Muscle layer of duodenum (tissue), 2 donors: ENCODE data around the gene RALGAPA2.

Source experiments
- H3K27ac ChIP-seq: one replicate; pipeline ENCODE4 v1.7.0; 2013; ENCODE audit warnings: mild to moderate bottlenecking, low read length
- H3K27me3 ChIP-seq: one replicate; pipeline ENCODE4 v1.7.0; 2013; ENCODE audit warnings: low read depth, mild to moderate bottlenecking, control low read depth, low read length
- H3K36me3 ChIP-seq, 2 donors: one replicate each; pipeline ENCODE4 v1.7.0; 2013; ENCODE audit warnings: low read length in 2 of 2, control low read depth in 1 of 2, mild to moderate bottlenecking in 1 of 2; ENCODE audit not compliant: insufficient read depth in 2 of 2, control insufficient read depth in 1 of 2
- H3K4me1 ChIP-seq, 2 donors: one replicate each; pipeline ENCODE4 v1.7.0; 2013; ENCODE audit warnings: low read length in 2 of 2, mild to moderate bottlenecking in 2 of 2, control low read depth in 1 of 2, moderate library complexity in 1 of 2; ENCODE audit not compliant: insufficient read depth in 2 of 2, control insufficient read depth in 1 of 2
- H3K4me3 ChIP-seq, 2 donors: one replicate each; pipeline ENCODE4 v1.7.0; 2013; ENCODE audit warnings: low read length in 2 of 2, low read depth in 1 of 2, mild to moderate bottlenecking in 1 of 2
- H3K9me3 ChIP-seq, 2 donors: one replicate each; pipeline ENCODE4 v1.7.0; 2013; ENCODE audit warnings: low read length in 2 of 2, control low read depth in 1 of 2, mild to moderate bottlenecking in 1 of 2; ENCODE audit not compliant: control insufficient read depth in 1 of 2
- donor health status: healthy.

RALGAPA2 gene

GRCh38 chr20:20624914-20625313, 87.5 kb downstream of the RALGAPA2 start:
- Histone ChIP-seq H3K27me3 (no peaks in the 10 kb centered on the region), H3K36me3 (peaks cover 11 to 23% of the 10 kb centered on the region in 2 donors), H3K4me3 (no peak overlapping the region), H3K4me1 (no peaks in the 10 kb centered on the region), H3K27ac (no peak overlapping the region), H3K9me3 (no peaks in the 10 kb centered on the region)

DNA sequence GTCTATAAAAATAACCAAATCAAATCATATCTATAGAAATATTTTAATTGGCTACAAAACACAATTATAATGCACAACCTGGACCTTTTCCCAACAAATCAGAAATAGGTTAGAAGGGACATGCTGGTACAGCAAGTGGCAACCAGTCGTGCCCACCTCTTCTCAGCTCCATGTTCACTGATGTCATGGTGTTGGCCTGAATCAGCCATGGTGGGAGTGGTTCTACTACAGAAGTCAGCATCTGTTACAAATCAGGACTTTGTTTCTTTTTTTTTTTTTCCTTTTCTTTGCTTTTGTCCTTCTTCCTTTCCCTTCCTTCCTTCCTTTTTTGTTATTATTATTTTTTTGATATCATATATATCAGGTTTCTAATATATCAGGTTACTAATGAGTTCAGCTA, 91.2 kb downstream of the RALGAPA2 start:
- H3K4me3 ChIP-seq, result no peak overlapping the region
- no peaks in the 10 kb centered on the region for H3K27me3 ChIP-seq
- no peaks in the 10 kb centered on the region for H3K9me3 ChIP-seq
- H3K36me3 ChIP-seq, result peaks cover 16 to 19% of the 10 kb centered on the region in 2 donors
- no peak overlapping the region for H3K27ac ChIP-seq
- no peaks in the 10 kb centered on the region for H3K4me1 ChIP-seq

- Histone ChIP-seq H3K27ac (no peak overlapping the region), H3K4me1 (no peaks in the 10 kb centered on the region), H3K36me3 (peaks cover 16% of the 10 kb centered on the region in 2 donors), H3K27me3 (no peaks in the 10 kb centered on the region), H3K4me3 (no peak overlapping the region), H3K9me3 (no peaks in the 10 kb centered on the region)
Observed at GRCh38 chr20:20614391-20614790, 98.1 kb downstream of the RALGAPA2 start.

GRCh38 chr20:20612251-20612650, 100.2 kb downstream of the RALGAPA2 start:
- no peak overlapping the region for H3K27ac ChIP-seq
- H3K27me3 ChIP-seq, result no peaks in the 10 kb centered on the region
- peaks cover 5 to 6% of the 10 kb centered on the region in 2 donors for H3K36me3 ChIP-seq
- H3K4me3 ChIP-seq, result no peak overlapping the region
- no peaks in the 10 kb centered on the region for H3K9me3 ChIP-seq
- no peaks in the 10 kb centered on the region for H3K4me1 ChIP-seq

- H3K27ac ChIP-seq, result no peak overlapping the region
- H3K4me3 ChIP-seq, result no peak overlapping the region
- no peaks in the 10 kb centered on the region for H3K9me3 ChIP-seq
- peaks cover 5 to 6% of the 10 kb centered on the region in 2 donors for H3K36me3 ChIP-seq
- H3K4me1 ChIP-seq, result no peaks in the 10 kb centered on the region
- no peaks in the 10 kb centered on the region for H3K27me3 ChIP-seq
Observed at GRCh38 chr20:20611167-20611566, 101.3 kb downstream of the RALGAPA2 start.

GRCh38 chr20:20609522-20609921, 102.9 kb downstream of the RALGAPA2 start:
- no peak overlapping the region for H3K27ac ChIP-seq
- no peak overlapping the region for H3K4me3 ChIP-seq
- no peaks in the 10 kb centered on the region for H3K27me3 ChIP-seq
- no peaks in the 10 kb centered on the region for H3K4me1 ChIP-seq
- H3K9me3 ChIP-seq, result no peaks in the 10 kb centered on the region
- H3K36me3 ChIP-seq, result peaks cover 2 to 5% of the 10 kb centered on the region in 2 donors

GRCh38 chr20:20608641-20609040, 103.8 kb downstream of the RALGAPA2 start:
- Histone ChIP-seq H3K27me3 (no peaks in the 10 kb centered on the region), H3K36me3 (peaks cover 0 to 5% of the 10 kb centered on the region in 2 donors), H3K4me3 (no peak overlapping the region), H3K9me3 (no peaks in the 10 kb centered on the region), H3K4me1 (no peaks in the 10 kb centered on the region), H3K27ac (no peak overlapping the region)

DNA sequence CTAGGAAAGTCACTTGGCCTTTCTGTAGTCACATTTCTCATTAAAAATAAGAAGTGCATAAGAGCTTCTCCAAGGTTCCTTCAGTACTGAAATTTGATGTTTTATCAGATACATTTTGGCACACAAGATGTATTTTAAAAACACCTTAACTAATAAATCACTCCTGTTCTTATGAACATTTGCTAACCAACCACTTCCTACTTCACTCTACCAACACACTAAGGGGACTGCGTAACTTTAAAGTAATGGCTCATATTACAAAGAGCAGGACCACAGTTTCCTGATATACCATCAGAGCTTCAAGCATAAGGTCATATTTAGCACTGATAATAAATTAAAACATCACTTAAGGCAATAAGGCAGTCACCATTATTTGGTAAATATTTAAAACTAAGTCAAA, 104.4 kb downstream of the RALGAPA2 start:
- Histone ChIP-seq H3K4me3 (no peak overlapping the region), H3K27me3 (no peaks in the 10 kb centered on the region), H3K27ac (no peak overlapping the region), H3K9me3 (no peaks in the 10 kb centered on the region), H3K4me1 (no peaks in the 10 kb centered on the region), H3K36me3 (peaks cover 0 to 5% of the 10 kb centered on the region in 2 donors)

DNA sequence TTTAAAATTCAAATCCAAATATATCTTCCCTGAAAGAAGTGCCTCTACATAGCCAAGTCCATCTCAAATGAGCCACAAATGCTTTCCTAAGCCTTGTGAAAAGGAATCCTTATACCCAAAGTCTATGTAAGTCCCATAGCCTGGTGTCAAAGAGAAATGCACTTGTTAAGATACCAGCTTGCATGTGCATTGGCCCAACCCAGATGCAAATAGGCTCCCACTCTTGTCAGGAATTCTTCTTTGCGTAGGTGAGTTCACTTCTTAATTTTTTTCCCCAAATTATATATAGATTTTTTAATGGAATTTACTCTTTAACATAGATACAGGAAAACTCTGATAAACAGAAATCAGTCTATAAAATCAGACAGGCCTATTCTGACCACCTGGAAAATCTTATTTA, 105.6 kb downstream of the RALGAPA2 start:
- no peaks in the 10 kb centered on the region for H3K27me3 ChIP-seq
- no peaks in the 10 kb centered on the region for H3K4me1 ChIP-seq
- H3K9me3 ChIP-seq, result no peaks in the 10 kb centered on the region
- H3K4me3 ChIP-seq, result no peak overlapping the region
- peaks cover 0 to 5% of the 10 kb centered on the region in 2 donors for H3K36me3 ChIP-seq
- H3K27ac ChIP-seq, result no peak overlapping the region

DNA sequence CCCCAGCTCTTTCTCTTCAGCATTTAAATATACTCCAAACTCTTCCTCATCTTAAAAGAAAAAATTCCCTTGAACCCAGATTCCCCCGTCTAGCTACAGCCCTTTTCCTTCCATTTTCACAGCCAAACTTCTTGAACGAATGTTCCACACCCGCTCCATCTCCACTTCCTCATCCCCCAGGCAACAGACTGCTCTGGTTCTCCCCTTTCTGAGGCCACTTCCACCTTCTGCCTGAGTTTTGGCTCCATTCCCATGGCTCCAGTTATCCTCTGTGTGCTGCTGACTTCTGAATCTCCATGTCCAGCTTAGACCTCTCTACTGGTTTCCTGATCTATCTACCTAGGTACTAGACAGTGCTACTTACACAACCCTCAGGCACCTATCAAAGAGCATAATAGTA, 106.4 kb downstream of the RALGAPA2 start:
- H3K36me3 ChIP-seq, result peaks cover 0 to 8% of the 10 kb centered on the region in 2 donors
- H3K9me3 ChIP-seq, result no peaks in the 10 kb centered on the region
- no peaks in the 10 kb centered on the region for H3K4me1 ChIP-seq
- H3K4me3 ChIP-seq, result no peak overlapping the region
- no peaks in the 10 kb centered on the region for H3K27me3 ChIP-seq
- H3K27ac ChIP-seq, result no peak overlapping the region

- Histone ChIP-seq H3K36me3 (peaks cover 0 to 17% of the 10 kb centered on the region in 2 donors), H3K27me3 (no peaks in the 10 kb centered on the region), H3K4me1 (no peaks in the 10 kb centered on the region), H3K4me3 (no peak overlapping the region), H3K27ac (no peak overlapping the region), H3K9me3 (no peaks in the 10 kb centered on the region)
Observed at GRCh38 chr20:20604907-20605306, 107.5 kb downstream of the RALGAPA2 start.

DNA sequence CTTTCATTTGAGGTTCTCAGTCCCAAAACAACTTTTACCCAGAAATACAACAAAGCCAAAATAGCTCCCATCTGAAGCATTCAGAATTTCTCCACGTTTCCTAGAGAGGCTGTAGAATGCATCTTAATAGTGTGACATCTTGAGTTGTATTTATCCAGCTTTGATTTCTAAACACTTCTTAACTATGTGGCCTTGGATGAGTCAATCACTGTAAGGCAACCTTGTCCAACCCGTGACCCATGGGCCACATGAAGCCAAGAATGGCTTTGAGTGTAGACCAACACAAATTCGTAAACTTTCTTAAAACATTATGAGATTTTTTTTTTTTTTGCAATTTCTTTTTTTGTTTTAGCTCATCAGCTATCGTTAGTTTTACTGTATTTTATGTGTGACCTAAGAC, 108.1 kb downstream of the RALGAPA2 start:
- Histone ChIP-seq H3K4me1 (no peaks in the 10 kb centered on the region), H3K9me3 (no peaks in the 10 kb centered on the region), H3K27ac (no peak overlapping the region), H3K27me3 (no peaks in the 10 kb centered on the region), H3K4me3 (no peak overlapping the region), H3K36me3 (peaks cover 0 to 17% of the 10 kb centered on the region in 2 donors)
